ENCODE results near the gene NIPAL4. TPM values are rescaled to one million over a fixed set of nuclear protein-coding genes. Genes with fewer than 3 reads are reported as not detected.

Gene NIPAL4
- total and polyA plus RNA-seq, 12 donors = 0.09 to 0.20 TPM; not detected in 10

DNA sequence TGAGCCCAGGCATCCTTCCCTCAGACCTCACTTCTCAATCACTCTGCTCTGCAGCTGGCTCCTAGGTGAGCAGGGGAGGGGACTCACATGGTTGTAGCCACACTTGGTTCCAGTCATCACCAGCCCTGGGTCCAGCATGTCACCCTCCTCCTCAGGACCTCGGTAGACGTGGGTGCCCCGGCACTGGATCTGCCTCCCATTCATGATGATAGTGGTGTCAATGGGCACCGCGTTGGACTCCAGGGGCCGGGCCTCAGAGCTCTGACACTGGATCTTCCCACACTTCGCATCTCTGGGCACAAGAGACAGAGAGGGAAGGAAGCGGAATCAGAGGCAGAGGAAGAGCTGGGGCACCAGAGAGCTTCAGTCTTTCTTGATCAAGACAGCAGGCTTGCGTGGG is 32.9 kb downstream of the NIPAL4 start:
- H3K27ac ChIP-seq = no peak overlapping the region
- TF ChIP-seq, protein P1, sequence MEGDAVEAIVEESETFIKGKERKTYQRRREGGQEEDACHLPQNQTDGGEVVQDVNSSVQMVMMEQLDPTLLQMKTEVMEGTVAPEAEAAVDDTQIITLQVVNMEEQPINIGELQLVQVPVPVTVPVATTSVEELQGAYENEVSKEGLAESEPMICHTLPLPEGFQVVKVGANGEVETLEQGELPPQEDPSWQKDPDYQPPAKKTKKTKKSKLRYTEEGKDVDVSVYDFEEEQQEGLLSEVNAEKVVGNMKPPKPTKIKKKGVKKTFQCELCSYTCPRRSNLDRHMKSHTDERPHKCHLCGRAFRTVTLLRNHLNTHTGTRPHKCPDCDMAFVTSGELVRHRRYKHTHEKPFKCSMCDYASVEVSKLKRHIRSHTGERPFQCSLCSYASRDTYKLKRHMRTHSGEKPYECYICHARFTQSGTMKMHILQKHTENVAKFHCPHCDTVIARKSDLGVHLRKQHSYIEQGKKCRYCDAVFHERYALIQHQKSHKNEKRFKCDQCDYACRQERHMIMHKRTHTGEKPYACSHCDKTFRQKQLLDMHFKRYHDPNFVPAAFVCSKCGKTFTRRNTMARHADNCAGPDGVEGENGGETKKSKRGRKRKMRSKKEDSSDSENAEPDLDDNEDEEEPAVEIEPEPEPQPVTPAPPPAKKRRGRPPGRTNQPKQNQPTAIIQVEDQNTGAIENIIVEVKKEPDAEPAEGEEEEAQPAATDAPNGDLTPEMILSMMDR (IDR thresholded peaks at IDR 0.05) = no peak
- peaks cover 0 to 99% (median 43%) of the 10 kb centered on the region in 9 donors for H3K36me3 ChIP-seq
- DNase-seq (no peak), ATAC-seq (no peak)
- H3K27me3 ChIP-seq = no peaks in the 10 kb centered on the region
- no peak overlapping the region for H3K4me3 ChIP-seq
- H3K9me3 ChIP-seq = no peaks in the 10 kb centered on the region
- 93 to 97% methylated on average over 9 of the region's 9 CpGs for WGBS, 2 donors
- intact Hi-C loops (cut with DNase I) = loop anchor here in 1 of 10 donors (10.0 kb wide), 1 partner anchor 222 kb away; no protein-coding TSS in a partner anchor
- peaks cover 0 to 3% (median 0%) of the 10 kb centered on the region in 9 donors for H3K4me1 ChIP-seq

DNA sequence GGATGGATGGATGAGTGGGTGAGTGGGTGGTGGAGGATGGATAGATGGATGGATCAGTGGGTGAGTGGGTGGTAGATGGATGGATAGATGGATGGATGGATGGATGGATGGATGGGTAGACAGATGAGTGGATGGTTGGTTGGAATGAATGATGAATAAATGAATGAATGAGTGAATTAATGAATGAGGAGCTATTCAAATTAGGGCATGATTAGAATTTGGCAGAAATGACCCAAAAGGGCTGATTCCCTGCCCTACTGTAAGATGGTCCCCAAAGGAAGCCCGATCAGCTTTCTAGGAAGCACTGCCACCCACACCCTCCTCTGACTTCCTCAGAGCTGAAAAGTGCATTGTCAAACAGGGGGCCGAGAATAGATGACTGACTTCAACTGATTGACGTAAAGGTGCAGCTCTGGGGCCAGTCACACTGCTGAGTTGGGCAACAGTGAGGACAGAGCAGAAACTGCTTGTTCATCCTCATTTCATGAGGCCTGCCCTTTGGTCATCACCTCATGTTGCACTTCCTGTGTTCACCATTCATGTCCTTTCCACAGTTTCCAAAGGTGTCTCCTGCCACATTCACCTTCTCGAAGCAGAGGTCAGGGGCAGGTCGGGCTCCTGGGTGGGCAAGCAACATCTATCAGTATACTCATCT is 34.3 kb downstream of the NIPAL4 start:
- H3K36me3 ChIP-seq = peaks cover 0 to 99% (median 37%) of the 10 kb centered on the region in 9 donors
- peaks cover 0 to 9% (median 0%) of the 10 kb centered on the region in 9 donors for H3K4me1 ChIP-seq
- 86 to 88% methylated on average over 5 of the region's 5 CpGs for WGBS, 2 donors
- TF ChIP-seq, protein P1 (IDR thresholded peaks at IDR 0.05) = no peak
- no peaks in the 10 kb centered on the region for H3K9me3 ChIP-seq
- no peak overlapping the region for H3K4me3 ChIP-seq
- intact Hi-C loops (cut with DNase I) = loop anchor here in 1 of 10 donors (10.0 kb wide), 1 partner anchor 220 kb away; no protein-coding TSS in a partner anchor
- no peak for DNase-seq
- peak overlapping the region in 1 of 10 donors; percentile 35 for H3K27ac ChIP-seq
- H3K27me3 ChIP-seq = no peaks in the 10 kb centered on the region
- peak in 4 of 8 donors; percentile 40 to 61 (median 52) for ATAC-seq

DNA sequence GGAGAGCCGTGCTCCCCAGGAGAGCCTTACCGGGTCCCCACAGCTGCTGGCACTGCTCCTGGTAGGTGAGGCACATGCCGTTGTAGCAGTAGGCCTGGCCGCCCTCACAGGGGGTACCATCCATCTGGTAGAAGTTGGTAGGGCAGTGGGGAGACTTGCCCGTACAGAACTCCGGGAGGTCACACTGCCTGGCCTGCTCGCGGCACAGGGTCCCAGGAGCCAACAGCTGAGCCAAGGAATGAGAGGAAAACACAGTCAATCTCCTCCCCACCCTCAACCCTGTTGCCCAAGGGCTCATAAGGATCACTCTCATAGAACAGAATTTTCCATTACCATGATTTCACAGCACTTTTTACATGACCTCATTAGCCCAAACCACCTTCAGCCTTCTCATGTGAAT is 36.9 kb downstream of the NIPAL4 start:
- TF ChIP-seq, protein P1 (IDR thresholded peaks at IDR 0.05) = no peak
- 89 to 94% methylated on average over 8 of the region's 8 CpGs for WGBS, 2 donors
- H3K27ac ChIP-seq = no peak overlapping the region
- H3K9me3 ChIP-seq = no peaks in the 10 kb centered on the region
- H3K36me3 ChIP-seq = peaks cover 0 to 97% (median 18%) of the 10 kb centered on the region in 9 donors
- intact Hi-C loops (cut with DNase I) = loop anchor here in 1 of 10 donors (10.0 kb wide), 1 partner anchor 218 kb away; no protein-coding TSS in a partner anchor
- no peaks in the 10 kb centered on the region for H3K27me3 ChIP-seq
- DNase-seq (no peak), ATAC-seq (peak in 3 of 8 donors; percentile 18 to 65 (median 32))
- H3K4me1 ChIP-seq = peaks cover 0 to 11% (median 0%) of the 10 kb centered on the region in 9 donors
- H3K4me3 ChIP-seq = no peak overlapping the region

DNA sequence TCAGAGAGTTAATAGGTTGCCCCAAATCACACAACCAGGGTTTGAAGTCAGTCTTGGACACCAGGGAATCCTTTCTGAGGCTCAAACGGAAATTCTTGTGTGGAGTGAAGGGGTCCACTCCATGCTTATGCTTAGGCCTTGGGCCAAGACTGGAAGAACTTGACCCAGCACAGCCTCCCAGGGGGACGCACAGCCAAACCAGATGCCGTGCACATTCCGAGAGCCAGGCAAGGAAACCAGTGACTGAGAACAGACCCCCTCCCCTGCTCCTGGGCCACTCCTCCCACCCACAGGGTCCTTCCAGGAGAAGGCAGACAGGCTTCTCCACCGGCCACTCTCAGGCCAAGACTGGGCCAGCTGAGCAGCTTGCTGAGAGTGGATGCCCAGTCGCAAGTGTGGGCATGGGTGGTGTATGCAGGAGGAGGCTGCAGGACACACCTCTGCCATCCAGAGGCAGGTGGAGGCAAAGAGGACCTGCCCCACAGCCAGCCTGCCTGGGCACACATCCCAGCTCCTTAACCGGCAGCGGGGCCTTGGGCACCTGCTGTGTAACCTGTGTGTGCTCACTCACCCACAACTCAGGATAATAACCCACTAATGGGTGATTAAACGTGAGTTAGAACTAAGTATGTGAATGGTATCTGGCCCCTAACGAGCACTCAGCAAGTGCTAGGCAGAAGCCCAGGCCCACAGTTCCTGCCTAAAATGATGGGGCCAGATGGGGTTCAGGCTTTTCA is 38.0 kb downstream of the NIPAL4 start:
- Histone ChIP-seq H3K4me1 (peaks cover 0 to 23% (median 0%) of the 10 kb centered on the region in 9 donors), H3K4me3 (no peak overlapping the region), H3K27ac (peak overlapping the region in 2 of 10 donors; percentile 20 to 45), H3K9me3 (no peaks in the 10 kb centered on the region), H3K27me3 (no peaks in the 10 kb centered on the region), H3K36me3 (peaks cover 0 to 97% (median 20%) of the 10 kb centered on the region in 9 donors)
- TF ChIP-seq, protein P1 (IDR thresholded peaks at IDR 0.05) = no peak
- peak in 1 of 8 donors; percentile 9 for ATAC-seq
- intact Hi-C loops (cut with DNase I) = loop anchor here in 1 of 10 donors (10.0 kb wide), 1 partner anchor 217 kb away; no protein-coding TSS in a partner anchor
- DNase-seq = no peak
- WGBS, 2 donors = 77 to 84% methylated on average over 10 of the region's 10 CpGs

Data from heart right ventricle (tissue), 16 donors.